GM12875 (cell line): ENCODE data around the gene PRF1.

Experiments used
- H3K4me3 ChIP-seq: one replicate; pipeline ENCODE4 v1.5.1; 2011; ENCODE audit warnings: low read depth, low read length, control low read depth
- CTCF ChIP-seq: IDR thresholded peaks from 2 replicates; pipeline ENCODE4 v1.5.1; 2011; ENCODE audit warnings: low read depth, mild to moderate bottlenecking, control low read depth, inconsistent platforms, low read length, moderate library complexity, borderline replicate concordance; ENCODE audit not compliant: insufficient read depth

The PRF1 gene

GRCh38 chr10:70578371-70578947, 24.1 kb downstream of the PRF1 start:
- no peak for TF ChIP-seq CTCF
- no peak overlapping the region for H3K4me3 ChIP-seq

- no peak for TF ChIP-seq CTCF
- H3K4me3 ChIP-seq = peak overlapping the region; percentile 21
Observed at GRCh38 chr10:70576803-70577517, 25.6 kb downstream of the PRF1 start.

GRCh38 chr10:70575874-70576802, 26.4 kb downstream of the PRF1 start:
- no peak for TF ChIP-seq CTCF
- H3K4me3 ChIP-seq = peak overlapping the region; percentile 21

GRCh38 chr10:70575486-70575873, 27.1 kb downstream of the PRF1 start:
- no peak overlapping the region for H3K4me3 ChIP-seq
- TF ChIP-seq CTCF = no peak

- no peak overlapping the region for H3K4me3 ChIP-seq
- no peak for TF ChIP-seq CTCF
Observed at GRCh38 chr10:70573599-70574506, 28.7 kb downstream of the PRF1 start.

GRCh38 chr10:70571636-70572439, 30.7 kb downstream of the PRF1 start:
- no peak overlapping the region for H3K4me3 ChIP-seq
- TF ChIP-seq CTCF = no peak
